Activated naive CD4-positive, alpha-beta T cell treated with anti-CD3 and anti-CD28 coated beads, Interleukin-2, amount 50 U/mL, for 24 hours (primary cell): ENCODE data around the gene METRNL.

ENCODE experiments used
- H3K27ac Mint-ChIP-seq: one replicate; pipeline ENCODE4 v1.8.0; 2021; ENCODE audit warnings: mild to moderate bottlenecking, mixed read lengths
- H3K27me3 Mint-ChIP-seq: one replicate; pipeline ENCODE4 v1.8.0; 2021; ENCODE audit warnings: mixed read lengths
- H3K36me3 Mint-ChIP-seq: one replicate; pipeline ENCODE4 v1.8.0; 2021; ENCODE audit warnings: mixed read lengths
- H3K4me1 Mint-ChIP-seq: one replicate; pipeline ENCODE4 v1.8.0; 2021; ENCODE audit warnings: mixed read lengths
- H3K4me3 Mint-ChIP-seq: one replicate; pipeline ENCODE4 v1.8.0; 2021; ENCODE audit warnings: mild to moderate bottlenecking, mixed read lengths
- H3K9me3 Mint-ChIP-seq: one replicate; pipeline ENCODE4 v1.8.0; 2021; ENCODE audit warnings: mixed read lengths

METRNL gene

GRCh38 chr17:83079766-83080578 is 563 bp downstream of the METRNL start:
- Mint-ChIP-seq H3K4me1 (peaks cover 23% of the 10 kb centered on the region), H3K27ac (no peak overlapping the region), H3K4me3 (no peak overlapping the region), H3K27me3 (peaks cover 7% of the 10 kb centered on the region), H3K9me3 (no peaks in the 10 kb centered on the region), H3K36me3 (no peaks in the 10 kb centered on the region)

- Mint-ChIP-seq H3K4me3 (no peak overlapping the region), H3K27ac (no peak overlapping the region), H3K36me3 (no peaks in the 10 kb centered on the region), H3K27me3 (peaks cover 7% of the 10 kb centered on the region), H3K9me3 (no peaks in the 10 kb centered on the region), H3K4me1 (peaks cover 23% of the 10 kb centered on the region)
These were observed 1.1 kb downstream of the METRNL start for GRCh38 chr17:83080579-83080857.

DNA sequence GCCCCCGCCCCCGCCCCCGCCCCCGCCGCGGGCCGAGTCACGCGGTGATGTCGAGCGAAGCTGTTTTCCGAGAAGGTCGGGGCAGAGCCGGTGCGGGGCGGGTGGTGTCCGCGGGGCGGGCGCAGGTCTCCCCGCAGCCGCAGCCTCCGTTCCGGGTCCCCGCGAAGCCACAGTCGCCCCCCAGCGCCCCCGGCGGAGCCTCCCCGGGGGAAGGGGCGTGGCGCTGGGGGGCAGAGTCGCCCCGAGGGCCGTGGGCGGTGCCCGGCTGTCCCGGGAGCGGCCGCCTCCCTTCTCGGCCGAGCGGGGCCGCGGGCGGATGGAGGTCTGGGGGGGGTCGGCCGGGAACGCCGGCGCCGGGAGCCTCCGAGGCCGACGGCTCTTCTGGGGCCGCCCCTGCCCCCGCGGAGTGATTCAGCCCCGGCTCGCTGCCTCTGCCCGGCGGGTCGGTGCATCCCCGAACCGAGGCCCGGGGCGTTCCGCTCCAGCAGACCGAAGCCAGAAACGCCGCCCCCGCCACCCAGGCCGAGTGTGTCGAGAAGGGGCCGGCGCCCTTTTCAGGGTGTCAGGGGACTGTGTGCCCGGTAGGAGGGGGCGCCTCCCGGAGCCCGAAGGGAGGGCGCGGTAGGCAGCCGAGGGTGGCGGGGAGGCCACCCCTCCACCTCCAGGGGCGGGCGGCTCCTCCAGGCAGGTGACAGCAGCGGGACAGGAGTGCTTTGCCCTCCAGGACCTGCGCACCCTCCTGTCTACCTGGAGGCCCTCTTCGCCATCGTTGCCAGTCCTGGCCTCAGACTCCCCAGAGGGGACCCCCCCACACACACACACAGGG is 1.7 kb downstream of the METRNL start:
- Mint-ChIP-seq H3K27me3 (peaks cover 7% of the 10 kb centered on the region), H3K27ac (no peak overlapping the region), H3K4me3 (peak overlapping the region; percentile 77), H3K4me1 (peaks cover 23% of the 10 kb centered on the region), H3K9me3 (no peaks in the 10 kb centered on the region), H3K36me3 (no peaks in the 10 kb centered on the region)

DNA sequence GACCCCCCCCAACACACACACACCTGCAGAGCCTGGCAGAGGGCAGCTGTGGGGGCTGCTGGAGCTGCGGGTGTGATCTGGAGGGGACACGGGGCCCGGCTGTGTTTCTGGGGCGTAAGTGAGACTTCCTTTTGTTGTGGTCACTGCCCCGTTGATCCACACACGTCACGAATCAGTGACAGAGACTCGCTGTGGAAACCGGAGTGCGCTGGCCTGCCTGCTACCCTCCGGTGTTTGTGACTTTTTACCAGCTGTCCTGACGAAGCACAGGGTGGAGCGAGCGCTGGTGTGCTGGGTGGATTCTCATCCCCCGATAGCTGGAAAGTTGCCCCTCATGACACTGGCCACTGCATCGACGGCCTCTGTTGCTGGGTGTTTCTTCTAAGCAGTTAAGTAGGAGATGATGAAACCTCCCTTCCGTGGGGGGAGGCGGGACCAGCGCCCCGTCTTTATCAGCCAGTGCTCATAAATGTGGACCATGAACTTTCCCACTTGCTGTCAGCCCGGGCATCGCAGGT is 2.3 kb downstream of the METRNL start:
- Mint-ChIP-seq H3K9me3 (no peaks in the 10 kb centered on the region), H3K27ac (peak overlapping the region; percentile 51), H3K4me1 (peaks cover 23% of the 10 kb centered on the region), H3K27me3 (peaks cover 7% of the 10 kb centered on the region), H3K36me3 (no peaks in the 10 kb centered on the region), H3K4me3 (peak overlapping the region; percentile 77)

DNA sequence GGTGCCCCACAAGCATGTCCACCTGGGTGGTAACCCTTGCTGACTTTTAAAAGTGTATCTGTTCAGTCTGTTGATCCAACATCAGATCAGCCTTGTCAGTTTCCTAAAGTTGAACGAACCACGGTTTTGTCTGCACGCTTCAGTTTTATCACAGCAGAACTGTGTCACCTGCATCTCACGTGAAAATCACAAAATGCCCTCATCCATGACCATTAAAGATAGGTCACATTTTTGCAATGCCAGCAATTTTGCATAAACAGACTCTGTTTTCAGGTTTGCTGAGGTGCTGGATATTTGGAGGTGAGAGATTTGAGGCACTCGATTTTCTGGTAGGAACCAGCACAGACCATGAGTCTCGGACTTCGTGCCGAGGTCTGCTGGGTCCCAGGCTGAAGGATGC is 3.0 kb downstream of the METRNL start:
- peak overlapping the region; percentile 77 for H3K4me3 Mint-ChIP-seq
- H3K27ac Mint-ChIP-seq, result peak overlapping the region; percentile 51

DNA sequence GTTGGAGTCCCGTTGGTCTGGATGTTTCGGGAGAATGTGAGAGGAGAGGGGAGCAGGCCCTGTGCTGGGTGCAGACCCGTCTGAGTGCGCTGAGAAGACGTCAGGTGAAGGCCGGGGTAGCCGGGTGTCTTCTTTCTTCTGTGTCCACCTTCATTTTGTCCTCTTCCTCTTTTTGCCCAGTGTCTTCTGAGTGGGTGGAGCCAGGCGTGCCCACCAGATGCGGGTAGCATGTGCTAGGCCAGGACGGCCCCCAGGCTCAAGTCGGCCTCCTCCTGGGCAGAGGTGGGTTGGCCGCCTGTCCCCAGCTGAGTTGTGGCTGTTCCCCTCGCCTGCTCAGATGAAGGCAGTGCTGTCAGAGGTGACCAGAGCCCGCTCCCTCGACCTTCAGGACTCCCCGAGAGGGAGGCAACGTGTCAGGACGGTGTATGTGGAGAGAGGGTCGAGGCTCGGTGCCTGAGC is 3.5 kb downstream of the METRNL start:
- peak overlapping the region; percentile 41 for H3K27ac Mint-ChIP-seq
- peak overlapping the region; percentile 77 for H3K4me3 Mint-ChIP-seq
- H3K36me3 Mint-ChIP-seq, result no peaks in the 10 kb centered on the region
- peaks cover 3% of the 10 kb centered on the region for H3K27me3 Mint-ChIP-seq
- no peaks in the 10 kb centered on the region for H3K9me3 Mint-ChIP-seq
- peaks cover 23% of the 10 kb centered on the region for H3K4me1 Mint-ChIP-seq

More for the DNA sequence above, 3.0 kb downstream of the METRNL start:
- Mint-ChIP-seq H3K36me3 (no peaks in the 10 kb centered on the region), H3K27me3 (peaks cover 3% of the 10 kb centered on the region), H3K4me1 (peaks cover 23% of the 10 kb centered on the region), H3K9me3 (no peaks in the 10 kb centered on the region)

DNA sequence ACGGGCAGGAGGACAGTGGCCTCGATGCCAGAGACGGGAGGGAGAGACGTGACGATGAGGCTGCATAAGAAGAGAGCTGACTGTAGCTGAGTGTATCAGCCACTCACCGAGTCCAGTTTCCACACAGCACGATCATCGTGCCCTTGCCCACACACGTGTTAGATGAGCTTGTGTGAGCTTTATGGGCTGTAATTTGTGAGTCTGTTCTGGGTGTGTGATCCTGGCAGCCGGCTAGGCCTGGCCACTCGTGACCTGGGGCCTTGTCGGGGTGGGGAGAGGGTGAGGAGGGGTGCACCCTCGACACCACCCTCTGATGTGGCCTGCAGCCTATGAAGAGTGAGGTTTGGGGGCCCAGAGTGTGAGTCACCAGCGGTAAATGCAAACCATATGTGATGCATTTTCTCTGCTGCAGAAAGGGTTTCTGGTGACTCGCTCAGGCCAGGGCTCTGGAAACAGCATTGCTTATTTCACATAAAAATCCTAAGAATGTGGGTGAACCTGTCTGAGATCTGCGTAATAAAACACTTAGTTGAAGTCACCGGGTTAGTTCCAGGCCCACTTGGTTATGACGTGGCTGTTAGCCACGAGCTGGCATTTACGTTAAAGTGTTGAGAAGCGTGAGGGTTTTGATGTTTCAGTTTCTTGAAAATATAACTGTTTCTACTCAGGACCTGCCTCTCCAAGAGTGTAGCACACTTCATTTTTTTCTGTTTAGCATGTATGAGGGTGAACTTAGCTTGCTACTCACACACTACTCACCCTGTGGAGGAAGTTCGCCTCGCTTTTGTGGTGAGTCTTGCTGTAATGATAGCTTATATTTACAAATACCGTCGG is 4.2 kb downstream of the METRNL start:
- Mint-ChIP-seq H3K4me1 (peaks cover 23% of the 10 kb centered on the region), H3K27me3 (peaks cover 1% of the 10 kb centered on the region), H3K36me3 (no peaks in the 10 kb centered on the region), H3K27ac (peak overlapping the region; percentile 68), H3K9me3 (no peaks in the 10 kb centered on the region), H3K4me3 (peak overlapping the region; percentile 77)

DNA sequence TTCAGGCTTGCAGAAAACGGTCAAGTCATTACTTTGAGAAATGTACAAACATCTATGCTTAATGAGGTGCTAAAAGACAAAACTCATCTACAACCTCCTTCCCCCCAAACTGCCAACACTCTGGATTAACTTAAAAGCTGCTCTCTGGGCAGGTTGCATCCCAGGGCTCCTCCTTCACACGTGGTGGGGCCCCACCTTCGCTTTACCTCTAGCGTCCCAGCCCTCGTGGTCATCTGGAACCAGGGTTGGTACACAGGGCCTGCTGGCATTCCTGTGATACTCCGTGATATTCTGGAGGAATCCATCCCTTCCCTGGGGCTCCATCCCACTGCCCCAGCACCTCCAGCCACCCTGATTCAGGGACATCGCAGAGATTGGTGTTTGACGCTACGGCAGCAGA is 4.8 kb downstream of the METRNL start:
- Mint-ChIP-seq H3K36me3 (no peaks in the 10 kb centered on the region), H3K9me3 (no peaks in the 10 kb centered on the region), H3K4me1 (peaks cover 23% of the 10 kb centered on the region), H3K27ac (no peak overlapping the region), H3K27me3 (peaks cover 1% of the 10 kb centered on the region), H3K4me3 (no peak overlapping the region)

- Mint-ChIP-seq H3K9me3 (no peaks in the 10 kb centered on the region), H3K27ac (no peak overlapping the region), H3K36me3 (no peaks in the 10 kb centered on the region), H3K4me3 (no peak overlapping the region), H3K27me3 (peaks cover 1% of the 10 kb centered on the region), H3K4me1 (peaks cover 23% of the 10 kb centered on the region)
These were observed 5.2 kb downstream of the METRNL start for GRCh38 chr17:83084621-83085056.

- no peaks in the 10 kb centered on the region for H3K36me3 Mint-ChIP-seq
- peaks cover 23% of the 10 kb centered on the region for H3K4me1 Mint-ChIP-seq
- no peak overlapping the region for H3K27ac Mint-ChIP-seq
- H3K27me3 Mint-ChIP-seq, result peaks cover 1% of the 10 kb centered on the region
- H3K9me3 Mint-ChIP-seq, result no peaks in the 10 kb centered on the region
- no peak overlapping the region for H3K4me3 Mint-ChIP-seq
These were observed 5.7 kb downstream of the METRNL start for GRCh38 chr17:83085103-83085502.

DNA sequence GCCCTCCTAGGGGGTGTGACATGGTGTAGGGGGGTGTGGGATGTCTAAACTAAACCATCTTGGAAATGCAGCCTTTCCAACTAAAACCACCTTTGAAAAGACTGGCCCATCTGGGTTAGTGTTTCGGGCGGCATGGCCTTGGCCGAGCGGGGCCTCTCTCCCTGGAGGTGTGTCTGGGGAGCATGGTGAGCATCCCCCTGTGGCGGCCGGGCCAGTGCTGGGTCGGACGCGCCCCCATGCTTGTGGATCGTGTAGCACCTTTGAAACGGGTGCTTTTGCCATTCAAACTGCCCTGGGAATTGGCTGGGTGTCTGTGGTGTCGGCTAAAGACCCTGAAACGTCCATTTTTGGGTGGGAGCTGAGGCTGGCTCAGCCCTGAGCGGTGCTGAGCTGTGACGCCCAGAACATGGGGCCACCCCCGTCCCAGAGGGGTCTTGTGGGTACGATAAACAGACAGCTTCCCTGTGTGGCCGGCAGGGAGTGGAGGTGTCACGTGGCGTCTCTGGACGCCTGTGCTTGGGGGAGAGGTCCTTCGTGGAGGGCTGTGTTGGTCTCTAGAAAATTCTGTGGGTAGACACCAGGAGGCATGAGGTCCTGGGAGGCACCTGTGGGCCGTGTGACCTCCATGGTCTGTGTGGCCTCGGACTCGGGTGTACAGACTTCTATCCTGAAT is 6.3 kb downstream of the METRNL start:
- Mint-ChIP-seq H3K9me3 (no peaks in the 10 kb centered on the region), H3K27ac (peak overlapping the region; percentile 30), H3K4me1 (peaks cover 23% of the 10 kb centered on the region), H3K4me3 (no peak overlapping the region), H3K36me3 (no peaks in the 10 kb centered on the region), H3K27me3 (peaks cover 1% of the 10 kb centered on the region)

GRCh38 chr17:83086199-83086880 is 6.9 kb downstream of the METRNL start:
- Mint-ChIP-seq H3K4me1 (peaks cover 23% of the 10 kb centered on the region), H3K36me3 (no peaks in the 10 kb centered on the region), H3K4me3 (no peak overlapping the region), H3K27me3 (peaks cover 1% of the 10 kb centered on the region), H3K27ac (peak overlapping the region; percentile 30), H3K9me3 (no peaks in the 10 kb centered on the region)

DNA sequence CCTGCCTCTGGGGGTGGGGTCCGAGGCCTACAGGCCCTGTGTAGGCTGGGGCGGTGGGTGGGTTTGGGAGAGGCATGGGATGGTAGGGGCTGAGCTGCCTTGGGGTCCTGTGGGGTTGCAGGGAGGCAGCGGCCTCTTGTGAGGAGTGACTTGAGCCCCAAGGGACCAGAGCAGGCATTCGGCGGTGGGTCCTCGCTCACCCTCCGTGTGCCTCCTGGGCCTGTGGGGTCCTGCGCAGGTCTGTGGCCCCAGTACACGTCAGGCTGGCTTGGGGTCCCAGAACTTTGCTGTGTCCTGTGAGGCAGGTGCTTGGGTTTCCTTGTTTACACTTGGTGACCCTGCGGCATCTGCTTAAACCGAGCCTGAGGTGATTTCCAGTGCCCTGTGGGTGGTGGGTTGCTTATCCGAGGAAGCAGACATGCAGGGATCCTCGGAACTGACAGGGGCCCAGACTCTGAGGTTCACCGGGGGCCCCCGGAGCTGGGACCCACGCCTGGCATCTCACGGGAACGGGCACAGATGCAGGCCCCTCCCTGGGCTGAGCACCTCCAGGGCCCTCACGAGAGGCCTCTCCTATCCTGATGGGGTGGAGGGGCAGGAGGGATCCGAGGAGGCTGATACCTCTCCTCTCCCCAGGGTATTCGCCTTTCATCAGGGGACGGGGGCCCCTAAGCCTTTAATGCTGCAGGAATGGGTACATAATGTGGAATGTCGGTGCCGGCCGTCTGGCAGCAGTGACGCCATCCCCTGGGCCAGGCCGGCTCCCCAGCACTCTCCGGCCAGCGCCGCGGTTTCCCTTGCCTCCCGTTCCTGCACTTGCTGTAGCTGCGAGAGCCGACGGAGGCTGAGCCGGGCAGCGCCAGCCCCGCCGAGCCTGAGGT is 7.7 kb downstream of the METRNL start:
- H3K4me1 Mint-ChIP-seq, result peaks cover 18% of the 10 kb centered on the region
- no peak overlapping the region for H3K27ac Mint-ChIP-seq
- no peaks in the 10 kb centered on the region for H3K36me3 Mint-ChIP-seq
- H3K9me3 Mint-ChIP-seq, result no peaks in the 10 kb centered on the region
- H3K27me3 Mint-ChIP-seq, result peaks cover 1% of the 10 kb centered on the region
- no peak overlapping the region for H3K4me3 Mint-ChIP-seq
